GM23338 (cell line): ENCODE data around the gene STPG1. TPM values are rescaled to one million over a fixed set of nuclear protein-coding genes. Genes with fewer than 3 reads are reported as not detected.

ENCODE experiments used
- ATAC-seq: fragments of 200-7000 bp; cut with Tn5 transposase; 3 replicates; pipeline ENCODE4 v1.9.1; 2020
- DNase-seq: peaks from one replicate; pipeline ENCODE4 v3.0.0-alpha.2; 2015; ENCODE audit warnings: low spot score
- H2AFZ ChIP-seq: fragments of 200-600 bp; sonication (generic); 2 replicates; pipeline ENCODE4 v1.8.0; 2016; ENCODE audit warnings: antibody characterized with exemption, mild to moderate bottlenecking, moderate library complexity
- H3F3A ChIP-seq: fragments of 200-600 bp; sonication (generic); replicated peaks from 2 replicates; pipeline ENCODE4 v1.8.0; 2017; ENCODE audit warnings: antibody characterized with exemption, mixed run types, low read depth
- H3K27ac ChIP-seq: fragments of 200-600 bp; sonication (generic); 2 replicates; pipeline ENCODE4 v1.6.1; 2016; ENCODE audit warnings: low read depth
- H3K27me3 ChIP-seq: fragments of 200-600 bp; sonication (generic); 2 replicates; pipeline ENCODE4 v1.8.0; 2016; ENCODE audit warnings: mild to moderate bottlenecking, mixed run types, moderate library complexity; ENCODE audit not compliant: insufficient read depth
- H3K36me3 ChIP-seq: fragments of 200-600 bp; sonication (generic); 2 replicates; pipeline ENCODE4 v1.8.0; 2016; ENCODE audit warnings: mild to moderate bottlenecking; ENCODE audit not compliant: insufficient read depth
- H3K4me1 ChIP-seq: fragments of 200-600 bp; sonication (generic); 2 replicates; pipeline ENCODE4 v1.8.0; 2016; ENCODE audit warnings: mild to moderate bottlenecking, moderate library complexity; ENCODE audit not compliant: insufficient read depth
- H3K4me2 ChIP-seq: fragments of 200-600 bp; sonication (generic); 2 replicates; pipeline ENCODE4 v1.7.1; 2017; ENCODE audit warnings: mixed run types
- H3K4me3 ChIP-seq: fragments of 200-600 bp; sonication (generic); 2 replicates; pipeline ENCODE4 v1.6.1; 2016; ENCODE audit warnings: mixed run types
- H3K79me2 ChIP-seq: fragments of 200-600 bp; sonication (generic); replicated peaks from 2 replicates; pipeline ENCODE4 v1.8.0; 2017; ENCODE audit warnings: mild to moderate bottlenecking; ENCODE audit not compliant: insufficient read depth
- H3K9me2 ChIP-seq: fragments of 200-600 bp; sonication (generic); 2 replicates; pipeline ENCODE4 v1.8.0; 2017; ENCODE audit not compliant: insufficient read depth
- H4K20me1 ChIP-seq: fragments of 200-600 bp; sonication (generic); replicated peaks from 2 replicates; pipeline ENCODE4 v1.8.0; 2017; ENCODE audit warnings: mild to moderate bottlenecking; ENCODE audit not compliant: insufficient read depth
- H3K27ac Mint-ChIP-seq: 2 replicates; pipeline ENCODE4 v1.8.0; 2020; ENCODE audit warnings: inconsistent platforms, mild to moderate bottlenecking, moderate library complexity, mixed read lengths
- H3K27me3 Mint-ChIP-seq: 3 replicates; pipeline ENCODE4 v1.8.0; 2022; ENCODE audit warnings: low read depth, mild to moderate bottlenecking, moderate library complexity, mixed read lengths, inconsistent platforms; ENCODE audit not compliant: insufficient read depth, poor library complexity
- H3K36me3 Mint-ChIP-seq: 3 replicates; pipeline ENCODE4 v1.8.0; 2021; ENCODE audit warnings: low read depth, mild to moderate bottlenecking, inconsistent platforms, moderate library complexity, mixed read lengths
- H3K4me1 Mint-ChIP-seq: 3 replicates; pipeline ENCODE4 v1.8.0; 2020; ENCODE audit warnings: mild to moderate bottlenecking, inconsistent platforms, mixed read lengths
- H3K4me3 Mint-ChIP-seq: 3 replicates; pipeline ENCODE4 v1.8.0; 2021; ENCODE audit warnings: moderate library complexity, mild to moderate bottlenecking, inconsistent platforms, mixed read lengths
- H3K9me3 Mint-ChIP-seq: 3 replicates; pipeline ENCODE4 v1.8.0; 2020; ENCODE audit warnings: moderate library complexity, mild to moderate bottlenecking, inconsistent platforms, mixed read lengths
- EZH2 ChIP-seq: fragments of 200-600 bp; sonication (generic); IDR thresholded peaks from one replicate; pipeline ENCODE4 v1.8.0; 2017; ENCODE audit warnings: antibody characterized with exemption, mild to moderate bottlenecking, low read depth; ENCODE audit not compliant: unreplicated experiment
- EZH2phosphoT487 ChIP-seq: fragments of 200-600 bp; sonication (generic); IDR thresholded peaks from one replicate; pipeline ENCODE4 v1.8.1; 2018; ENCODE audit warnings: antibody characterized with exemption; ENCODE audit not compliant: unreplicated experiment
- JUNB ChIP-seq: IDR thresholded peaks from one replicate; pipeline ENCODE4 v1.6.1; 2016; ENCODE audit warnings: antibody characterized with exemption; ENCODE audit not compliant: unreplicated experiment
- NANOG ChIP-seq: IDR thresholded peaks from 2 replicates; pipeline ENCODE4 v1.6.1; 2016; ENCODE audit warnings: antibody characterized with exemption, borderline replicate concordance
- polyA plus RNA-seq: library from polyadenylated mRNA; unstranded; fragments of >200 nt; fragmentation: Nextera tagmentation; extraction: Ambion mirVana; gene quantifications from 2 replicates; pipeline ENCODE4 v1.2.1, GENCODE V29; 2016
- total RNA-seq: library from RNA; depleted of rRNA; stranded (reverse); fragments of >200 nt; shearing (Covaris generic); gene quantifications from 2 replicates; pipeline ENCODE4 v1.2.3, GENCODE V29; 2014
- TF ChIP-seq, protein P1 (sequence below): IDR thresholded peaks from 2 replicates; pipeline ENCODE4 v1.6.1; 2016; ENCODE audit warnings: antibody characterized with exemption
- TF ChIP-seq, protein P2 (sequence below): fragments of 250-450 bp; sonication (Bioruptor Pico); IDR thresholded peaks from 2 replicates; pipeline ENCODE4 v1.5.0; 2020; ENCODE audit warnings: mild to moderate bottlenecking, moderate library complexity

The STPG1 gene
- total and polyA plus RNA-seq, 2 experiments from 2014 or later, result 8.2 to 11.4 TPM

- no peaks in the 10 kb centered on the region for H3K36me3 ChIP-seq
- Mint-ChIP-seq H3K9me3 (no peaks in the 10 kb centered on the region), H3K27me3 (peaks cover 34% of the 10 kb centered on the region), H3K36me3 (no peaks in the 10 kb centered on the region), H3K27ac (no peak overlapping the region), H3K4me3 (no peak overlapping the region), H3K4me1 (peaks cover 41% of the 10 kb centered on the region)
- H3K79me2 ChIP-seq, result no peaks in the 10 kb centered on the region
- ATAC-seq, result no peak
- H3K4me2 ChIP-seq, result no peak overlapping the region
- peaks cover 25% of the 10 kb centered on the region for H3K27me3 ChIP-seq
- H2AFZ ChIP-seq, result no peak overlapping the region
- no peak overlapping the region for H3K27ac ChIP-seq
- no peak for DNase-seq
- H3F3A ChIP-seq, result peaks cover 8% of the 10 kb centered on the region; the same call in 1 of the 2 replicates
- peaks cover 30% of the 10 kb centered on the region for H3K4me1 ChIP-seq
- no peak overlapping the region for H3K4me3 ChIP-seq
- no peaks in the 10 kb centered on the region for H3K9me2 ChIP-seq
- H4K20me1 ChIP-seq, result no peaks in the 10 kb centered on the region
- TF ChIP-seq EZH2 (no peak), JUNB (no peak), EZH2phosphoT487 (no peak), NANOG (no peak)
- TF ChIP-seq, protein P1, sequence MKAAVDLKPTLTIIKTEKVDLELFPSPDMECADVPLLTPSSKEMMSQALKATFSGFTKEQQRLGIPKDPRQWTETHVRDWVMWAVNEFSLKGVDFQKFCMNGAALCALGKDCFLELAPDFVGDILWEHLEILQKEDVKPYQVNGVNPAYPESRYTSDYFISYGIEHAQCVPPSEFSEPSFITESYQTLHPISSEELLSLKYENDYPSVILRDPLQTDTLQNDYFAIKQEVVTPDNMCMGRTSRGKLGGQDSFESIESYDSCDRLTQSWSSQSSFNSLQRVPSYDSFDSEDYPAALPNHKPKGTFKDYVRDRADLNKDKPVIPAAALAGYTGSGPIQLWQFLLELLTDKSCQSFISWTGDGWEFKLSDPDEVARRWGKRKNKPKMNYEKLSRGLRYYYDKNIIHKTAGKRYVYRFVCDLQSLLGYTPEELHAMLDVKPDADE, result no peak
- TF ChIP-seq, protein P2, sequence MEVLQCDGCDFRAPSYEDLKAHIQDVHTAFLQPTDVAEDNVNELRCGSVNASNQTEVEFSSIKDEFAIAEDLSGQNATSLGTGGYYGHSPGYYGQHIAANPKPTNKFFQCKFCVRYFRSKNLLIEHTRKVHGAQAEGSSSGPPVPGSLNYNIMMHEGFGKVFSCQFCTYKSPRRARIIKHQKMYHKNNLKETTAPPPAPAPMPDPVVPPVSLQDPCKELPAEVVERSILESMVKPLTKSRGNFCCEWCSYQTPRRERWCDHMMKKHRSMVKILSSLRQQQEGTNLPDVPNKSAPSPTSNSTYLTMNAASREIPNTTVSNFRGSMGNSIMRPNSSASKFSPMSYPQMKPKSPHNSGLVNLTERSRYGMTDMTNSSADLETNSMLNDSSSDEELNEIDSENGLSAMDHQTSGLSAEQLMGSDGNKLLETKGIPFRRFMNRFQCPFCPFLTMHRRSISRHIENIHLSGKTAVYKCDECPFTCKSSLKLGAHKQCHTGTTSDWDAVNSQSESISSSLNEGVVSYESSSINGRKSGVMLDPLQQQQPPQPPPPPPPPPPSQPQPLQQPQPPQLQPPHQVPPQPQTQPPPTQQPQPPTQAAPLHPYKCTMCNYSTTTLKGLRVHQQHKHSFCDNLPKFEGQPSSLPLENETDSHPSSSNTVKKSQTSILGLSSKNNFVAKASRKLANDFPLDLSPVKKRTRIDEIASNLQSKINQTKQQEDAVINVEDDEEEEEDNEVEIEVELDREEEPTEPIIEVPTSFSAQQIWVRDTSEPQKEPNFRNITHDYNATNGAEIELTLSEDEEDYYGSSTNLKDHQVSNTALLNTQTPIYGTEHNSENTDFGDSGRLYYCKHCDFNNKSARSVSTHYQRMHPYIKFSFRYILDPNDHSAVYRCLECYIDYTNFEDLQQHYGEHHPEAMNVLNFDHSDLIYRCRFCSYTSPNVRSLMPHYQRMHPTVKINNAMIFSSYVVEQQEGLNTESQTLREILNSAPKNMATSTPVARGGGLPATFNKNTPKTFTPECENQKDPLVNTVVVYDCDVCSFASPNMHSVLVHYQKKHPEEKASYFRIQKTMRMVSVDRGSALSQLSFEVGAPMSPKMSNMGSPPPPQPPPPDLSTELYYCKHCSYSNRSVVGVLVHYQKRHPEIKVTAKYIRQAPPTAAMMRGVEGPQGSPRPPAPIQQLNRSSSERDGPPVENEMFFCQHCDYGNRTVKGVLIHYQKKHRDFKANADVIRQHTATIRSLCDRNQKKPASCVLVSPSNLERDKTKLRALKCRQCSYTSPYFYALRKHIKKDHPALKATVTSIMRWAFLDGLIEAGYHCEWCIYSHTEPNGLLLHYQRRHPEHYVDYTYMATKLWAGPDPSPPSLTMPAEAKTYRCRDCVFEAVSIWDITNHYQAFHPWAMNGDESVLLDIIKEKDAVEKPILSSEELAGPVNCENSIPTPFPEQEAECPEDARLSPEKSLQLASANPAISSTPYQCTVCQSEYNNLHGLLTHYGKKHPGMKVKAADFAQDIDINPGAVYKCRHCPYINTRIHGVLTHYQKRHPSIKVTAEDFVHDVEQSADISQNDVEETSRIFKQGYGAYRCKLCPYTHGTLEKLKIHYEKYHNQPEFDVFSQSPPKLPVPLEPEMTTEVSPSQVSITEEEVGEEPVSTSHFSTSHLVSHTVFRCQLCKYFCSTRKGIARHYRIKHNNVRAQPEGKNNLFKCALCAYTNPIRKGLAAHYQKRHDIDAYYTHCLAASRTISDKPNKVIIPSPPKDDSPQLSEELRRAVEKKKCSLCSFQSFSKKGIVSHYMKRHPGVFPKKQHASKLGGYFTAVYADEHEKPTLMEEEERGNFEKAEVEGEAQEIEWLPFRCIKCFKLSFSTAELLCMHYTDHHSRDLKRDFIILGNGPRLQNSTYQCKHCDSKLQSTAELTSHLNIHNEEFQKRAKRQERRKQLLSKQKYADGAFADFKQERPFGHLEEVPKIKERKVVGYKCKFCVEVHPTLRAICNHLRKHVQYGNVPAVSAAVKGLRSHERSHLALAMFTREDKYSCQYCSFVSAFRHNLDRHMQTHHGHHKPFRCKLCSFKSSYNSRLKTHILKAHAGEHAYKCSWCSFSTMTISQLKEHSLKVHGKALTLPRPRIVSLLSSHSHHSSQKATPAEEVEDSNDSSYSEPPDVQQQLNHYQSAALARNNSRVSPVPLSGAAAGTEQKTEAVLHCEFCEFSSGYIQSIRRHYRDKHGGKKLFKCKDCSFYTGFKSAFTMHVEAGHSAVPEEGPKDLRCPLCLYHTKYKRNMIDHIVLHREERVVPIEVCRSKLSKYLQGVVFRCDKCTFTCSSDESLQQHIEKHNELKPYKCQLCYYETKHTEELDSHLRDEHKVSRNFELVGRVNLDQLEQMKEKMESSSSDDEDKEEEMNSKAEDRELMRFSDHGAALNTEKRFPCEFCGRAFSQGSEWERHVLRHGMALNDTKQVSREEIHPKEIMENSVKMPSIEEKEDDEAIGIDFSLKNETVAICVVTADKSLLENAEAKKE (CRISPR knock-in tag), result no peak
These were observed 96.5 kb downstream of the STPG1 start for GRCh38 chr1:24317081-24317480.
